ENCODE data around the gene PCSK7. TPM values are rescaled to one million over a fixed set of nuclear protein-coding genes. Genes with fewer than 3 reads are reported as not detected.

Gene PCSK7
- total RNA-seq, 2 experiments from 2014 or later = 98.8 to 107 TPM

- Mint-ChIP-seq H3K9me3 (no peaks in the 10 kb centered on the region), H3K27ac (no peak overlapping the region), H3K4me1 (ENCODE audit: low read depth) (peaks cover 4% of the 10 kb centered on the region), H3K36me3 (ENCODE audit: low read depth) (peaks cover 55% of the 10 kb centered on the region), H3K27me3 (no peaks in the 10 kb centered on the region), H3K4me3 (no peak overlapping the region)
- POLR2A ChIA-PET = interaction anchor here (1.1 to 3.6 kb wide), 3 partner anchors 10 to 76 kb away, joined by 3 to 21 read pairs (median 10); partner anchors contain the start of gene PAFAH1B2
- intact Hi-C loops (cut with micrococcal nuclease) = no loop called here
- no peak for ATAC-seq
- no peak for TF ChIP-seq CTCF (IDR thresholded peaks at IDR 0.05)
- CTCF ChIA-PET = interaction anchor here (1.1 to 1.3 kb wide), 2 partner anchors 10 to 11 kb away, joined by 4 read pairs; no protein-coding TSS in a partner anchor
- no peak for DNase-seq
Observed at GRCh38 chr11:117220568-117220967, 11.3 kb downstream of the PCSK7 start.

- H3K9me3 Mint-ChIP-seq = no peaks in the 10 kb centered on the region
- no peak overlapping the region for H3K4me3 Mint-ChIP-seq
- no peaks in the 10 kb centered on the region for H3K27me3 Mint-ChIP-seq
- intact Hi-C loops (cut with micrococcal nuclease) = no loop called here
- ATAC-seq (no peak), DNase-seq (no peak)
- no peak for TF ChIP-seq CTCF (IDR thresholded peaks at IDR 0.05)
- ChIA-PET POLR2A (interaction anchor here (0.6 to 3.6 kb wide), 5 partner anchors 9 to 1067 kb away, joined by 3 to 21 read pairs (median 3); no protein-coding TSS in a partner anchor), CTCF (interaction anchor here (0.7 to 1.3 kb wide), 3 partner anchors 11 to 38 kb away, joined by 3 to 4 read pairs (median 4); no protein-coding TSS in a partner anchor)
- peaks cover 51% of the 10 kb centered on the region for H3K36me3 Mint-ChIP-seq (ENCODE audit: low read depth)
- H3K4me1 Mint-ChIP-seq (ENCODE audit: low read depth) = peaks cover 4% of the 10 kb centered on the region
- no peak overlapping the region for H3K27ac Mint-ChIP-seq
Observed at GRCh38 chr11:117219995-117220394, 11.9 kb downstream of the PCSK7 start.

DNA sequence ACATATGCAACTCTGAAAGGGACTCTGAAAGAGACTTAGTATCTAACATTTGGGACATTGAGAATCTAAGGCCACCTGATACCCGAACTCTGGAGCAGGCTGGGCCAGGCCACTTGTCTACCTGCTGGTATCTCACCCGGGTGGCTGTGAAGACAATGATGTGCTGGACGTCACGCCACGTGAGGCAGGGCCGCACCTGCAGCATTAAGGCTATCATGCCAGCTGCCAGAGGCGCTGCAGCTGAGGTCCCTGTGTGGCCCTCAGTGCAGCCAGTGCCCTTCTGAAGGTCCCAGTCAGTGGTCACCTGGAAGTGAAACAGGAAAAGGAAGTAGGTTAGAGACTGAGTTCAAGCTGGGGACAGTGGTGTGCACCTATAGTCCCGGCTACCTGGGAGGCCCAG is 12.4 kb downstream of the PCSK7 start:
- Mint-ChIP-seq H3K27ac (peak overlapping the region; percentile 42), H3K4me3 (no peak overlapping the region), H3K9me3 (no peaks in the 10 kb centered on the region), H3K4me1 (ENCODE audit: low read depth) (peaks cover 4% of the 10 kb centered on the region), H3K36me3 (ENCODE audit: low read depth) (peaks cover 54% of the 10 kb centered on the region), H3K27me3 (no peaks in the 10 kb centered on the region)
- CTCF ChIA-PET = interaction anchor here (1.1 to 2.2 kb wide), 3 partner anchors 8 to 38 kb away, joined by 4 to 12 read pairs (median 4); partner anchors contain the start of gene PCSK7
- TF ChIP-seq CTCF (IDR thresholded peaks at IDR 0.05) = no peak
- ATAC-seq (no peak), DNase-seq (no peak)
- intact Hi-C loops (cut with micrococcal nuclease) = no loop called here
- POLR2A ChIA-PET = interaction anchor here (0.6 to 3.6 kb wide), 4 partner anchors 8 to 17 kb away, joined by 3 to 21 read pairs (median 3); no protein-coding TSS in a partner anchor

- H3K4me1 Mint-ChIP-seq (ENCODE audit: low read depth) = peaks cover 4% of the 10 kb centered on the region
- peak overlapping the region; percentile 42 for H3K27ac Mint-ChIP-seq
- H3K36me3 Mint-ChIP-seq (ENCODE audit: low read depth) = peaks cover 53% of the 10 kb centered on the region
- ATAC-seq (no peak), DNase-seq (no peak)
- H3K4me3 Mint-ChIP-seq = no peak overlapping the region
- intact Hi-C loops (cut with micrococcal nuclease) = no loop called here
- CTCF ChIA-PET = interaction anchor here (1.5 to 2.2 kb wide), 3 partner anchors 8 to 38 kb away, joined by 4 to 12 read pairs (median 5); partner anchors contain the start of gene PCSK7
- no peaks in the 10 kb centered on the region for H3K9me3 Mint-ChIP-seq
- no peak for TF ChIP-seq CTCF (IDR thresholded peaks at IDR 0.05)
- POLR2A ChIA-PET = interaction anchor here (3.6 kb wide), 1 partner anchor 17 kb away, joined by 21 read pairs; no protein-coding TSS in a partner anchor
- H3K27me3 Mint-ChIP-seq = no peaks in the 10 kb centered on the region
Observed at GRCh38 chr11:117219001-117219400, 12.9 kb downstream of the PCSK7 start.

DNA sequence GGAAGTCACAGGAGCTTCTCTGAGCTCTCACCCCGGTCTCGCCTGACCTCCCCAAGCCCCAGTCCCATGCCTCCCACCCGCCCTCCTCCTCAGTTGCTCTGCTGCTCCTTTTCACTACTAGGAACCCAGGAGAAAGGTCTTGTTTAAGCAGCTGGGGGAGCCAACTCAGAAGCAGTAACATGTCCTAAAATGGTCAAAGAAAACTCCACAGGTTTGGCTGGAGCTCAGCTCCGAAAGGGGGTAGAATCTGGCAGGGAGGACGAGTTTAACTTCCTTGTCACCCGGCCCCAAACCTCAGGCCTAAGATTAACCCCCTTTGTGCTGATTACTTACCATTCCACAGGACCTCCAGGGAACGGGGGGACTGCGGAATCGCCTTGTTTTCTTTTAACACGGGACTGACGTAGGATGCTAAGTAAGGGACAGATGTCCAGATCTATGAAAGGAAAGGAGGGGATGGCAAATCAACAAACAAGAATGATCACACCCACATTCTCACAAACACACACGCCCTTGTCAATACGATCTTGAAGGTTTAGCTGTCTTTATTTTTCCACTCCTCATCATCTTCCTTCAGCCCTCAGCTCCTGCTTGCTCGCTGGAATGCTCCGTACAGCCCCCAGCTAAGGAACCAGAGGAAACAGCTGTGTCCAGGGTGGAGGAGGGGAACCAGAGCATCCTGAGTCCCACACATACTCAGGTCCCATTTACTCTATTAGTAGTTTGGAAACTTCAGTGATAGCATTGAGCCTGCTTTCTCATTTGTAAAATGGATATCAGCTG is 13.5 kb downstream of the PCSK7 start:
- peaks cover 52% of the 10 kb centered on the region for H3K36me3 Mint-ChIP-seq (ENCODE audit: low read depth)
- DNase-seq = no peak
- no peaks in the 10 kb centered on the region for H3K27me3 Mint-ChIP-seq

More for the DNA sequence above, 13.5 kb downstream of the PCSK7 start:
- intact Hi-C loops (cut with micrococcal nuclease) = no loop called here
- no peak for TF ChIP-seq CTCF (IDR thresholded peaks at IDR 0.05)
- no peak for ATAC-seq
- POLR2A ChIA-PET = no interaction called here
- H3K4me3 Mint-ChIP-seq = no peak overlapping the region
- H3K4me1 Mint-ChIP-seq (ENCODE audit: low read depth) = peaks cover 4% of the 10 kb centered on the region
- H3K27ac Mint-ChIP-seq = peak overlapping the region; percentile 25
- CTCF ChIA-PET = interaction anchor here (0.7 to 2.2 kb wide), 5 partner anchors 9 to 88 kb away, joined by 3 to 12 read pairs (median 4); partner anchors contain the start of gene PCSK7
- H3K9me3 Mint-ChIP-seq = no peaks in the 10 kb centered on the region
